Measurements from ENCODE around the gene TAGLN.

DNA sequence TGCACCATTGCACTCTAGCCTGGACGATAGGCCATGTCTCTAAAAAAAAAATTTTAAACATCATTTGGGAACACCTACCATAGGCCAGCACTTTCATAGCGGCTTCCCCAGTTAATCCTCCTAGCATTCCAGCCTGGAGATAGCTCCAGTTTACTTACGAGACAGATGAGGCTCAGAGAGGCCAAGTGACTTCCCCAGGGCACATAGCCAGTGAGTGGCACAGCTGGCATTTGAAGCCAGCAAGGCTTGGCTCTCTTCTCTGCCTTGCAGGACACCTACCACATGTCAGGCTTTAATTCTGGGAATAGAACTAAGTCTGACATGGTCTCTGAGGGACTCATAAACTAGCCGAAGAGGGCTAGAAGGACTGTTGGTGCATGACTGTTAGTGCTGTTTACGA lies 4.9 kb upstream of the TAGLN start:
- no peak for TF ChIP-seq POLR2A (IDR thresholded peaks at IDR 0.05; ENCODE audit: low read length)
- TF ChIP-seq, protein P1, sequence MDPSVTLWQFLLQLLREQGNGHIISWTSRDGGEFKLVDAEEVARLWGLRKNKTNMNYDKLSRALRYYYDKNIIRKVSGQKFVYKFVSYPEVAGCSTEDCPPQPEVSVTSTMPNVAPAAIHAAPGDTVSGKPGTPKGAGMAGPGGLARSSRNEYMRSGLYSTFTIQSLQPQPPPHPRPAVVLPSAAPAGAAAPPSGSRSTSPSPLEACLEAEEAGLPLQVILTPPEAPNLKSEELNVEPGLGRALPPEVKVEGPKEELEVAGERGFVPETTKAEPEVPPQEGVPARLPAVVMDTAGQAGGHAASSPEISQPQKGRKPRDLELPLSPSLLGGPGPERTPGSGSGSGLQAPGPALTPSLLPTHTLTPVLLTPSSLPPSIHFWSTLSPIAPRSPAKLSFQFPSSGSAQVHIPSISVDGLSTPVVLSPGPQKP (IDR thresholded peaks at IDR 0.05; ENCODE audit: low read depth, low read length), result no peak
- TF ChIP-seq, protein P2, sequence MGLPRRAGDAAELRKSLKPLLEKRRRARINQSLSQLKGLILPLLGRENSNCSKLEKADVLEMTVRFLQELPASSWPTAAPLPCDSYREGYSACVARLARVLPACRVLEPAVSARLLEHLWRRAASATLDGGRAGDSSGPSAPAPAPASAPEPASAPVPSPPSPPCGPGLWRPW (IDR thresholded peaks at IDR 0.05), result no peak
- TF ChIP-seq CBX8 (IDR thresholded peaks at IDR 0.05), result no peak

Measured in A549 (cell line).